Non-pigmented ciliary epithelial cell (primary cell): Measurements from ENCODE around the gene CAPN1.
A peak's percentile ranks its signal among the peaks of the same experiment; 100 is the strongest.
"Not testable (repeated sequence)": the region's sequence is repeated elsewhere in the genome, so short reads cannot be mapped to it uniquely, and the experiment has no call there.

Experiments
- DNase-seq: peaks from one replicate; pipeline ENCODE4 v3.0.0-alpha.2; 2010; ENCODE audit warnings: low read depth

Gene CAPN1

GRCh38 chr11:65218446-65218845, 36.7 kb downstream of the CAPN1 start:
- no peak for DNase-seq

DNA sequence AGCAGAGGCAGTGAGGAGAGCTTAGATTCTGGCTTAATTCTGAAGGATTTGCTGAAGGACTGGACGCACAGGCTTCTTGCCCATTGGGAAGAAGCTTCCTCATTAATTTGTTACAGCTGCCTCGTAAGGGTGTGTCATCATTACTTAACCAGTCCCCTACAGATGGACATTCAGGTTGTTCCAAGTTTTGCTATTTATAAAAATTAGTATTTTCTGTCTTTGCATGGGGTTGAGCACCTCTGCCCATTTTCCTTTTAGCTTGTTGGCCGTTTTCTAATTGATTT, 38.1 kb downstream of the CAPN1 start:
- DNase-seq, result no peak

DNA sequence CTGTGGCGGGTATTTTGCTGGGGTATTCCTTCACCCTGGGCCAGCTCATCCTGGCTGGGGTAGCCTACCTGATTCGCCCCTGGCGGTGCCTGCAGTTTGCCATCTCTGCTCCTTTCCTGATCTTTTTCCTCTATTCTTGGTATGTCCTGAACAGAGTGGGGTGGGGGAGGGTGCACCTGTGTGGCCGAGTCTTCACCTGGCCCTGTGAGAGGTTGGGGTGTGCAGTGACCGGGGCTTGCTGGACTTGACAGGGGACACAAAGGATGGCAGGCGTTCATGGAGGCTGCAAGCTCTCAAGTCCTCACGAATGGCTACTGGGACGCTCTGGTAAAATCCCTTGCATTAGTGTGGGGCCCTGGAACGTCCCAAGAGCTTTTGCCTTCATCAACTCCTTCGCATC, 39.3 kb downstream of the CAPN1 start:
- no peak for DNase-seq

DNA sequence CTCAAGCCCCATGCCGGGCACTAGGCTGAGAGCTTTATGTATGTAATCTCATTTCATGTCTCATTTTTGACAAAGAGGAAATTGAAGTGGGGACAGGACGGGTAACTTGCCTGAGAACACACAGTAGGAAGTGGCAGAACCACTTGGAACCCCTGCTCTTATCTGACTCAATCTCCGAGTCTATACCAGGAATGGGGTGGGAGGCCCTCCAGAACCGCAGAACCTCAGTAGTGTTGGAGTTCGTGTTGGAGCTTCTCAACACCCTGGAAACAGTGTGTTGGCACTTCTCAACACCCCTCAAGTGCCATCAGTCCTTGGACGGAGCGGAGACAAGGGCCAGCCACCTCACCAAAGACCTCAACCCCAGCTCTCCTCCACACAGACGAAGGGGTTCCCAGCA, 41.3 kb downstream of the CAPN1 start:
- no peak for DNase-seq

DNA sequence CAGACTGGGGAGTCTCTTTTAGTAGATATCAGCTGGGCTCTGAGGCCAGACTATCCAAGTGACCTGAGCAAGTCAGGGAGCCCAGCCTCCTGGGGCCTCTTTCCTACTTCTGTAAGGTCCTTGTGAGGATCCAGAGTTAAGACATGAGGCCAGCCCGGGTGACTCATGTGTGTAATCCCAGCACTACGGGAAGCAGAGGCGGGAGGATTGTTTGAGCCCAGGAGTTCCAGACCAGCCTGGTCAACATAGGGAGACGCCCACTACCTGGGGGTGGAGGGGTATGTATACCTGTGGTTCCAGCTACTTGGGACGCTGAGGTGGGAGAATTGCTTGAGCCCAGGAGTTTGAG, 43.2 kb downstream of the CAPN1 start:
- DNase-seq, result peak; percentile 45

DNA sequence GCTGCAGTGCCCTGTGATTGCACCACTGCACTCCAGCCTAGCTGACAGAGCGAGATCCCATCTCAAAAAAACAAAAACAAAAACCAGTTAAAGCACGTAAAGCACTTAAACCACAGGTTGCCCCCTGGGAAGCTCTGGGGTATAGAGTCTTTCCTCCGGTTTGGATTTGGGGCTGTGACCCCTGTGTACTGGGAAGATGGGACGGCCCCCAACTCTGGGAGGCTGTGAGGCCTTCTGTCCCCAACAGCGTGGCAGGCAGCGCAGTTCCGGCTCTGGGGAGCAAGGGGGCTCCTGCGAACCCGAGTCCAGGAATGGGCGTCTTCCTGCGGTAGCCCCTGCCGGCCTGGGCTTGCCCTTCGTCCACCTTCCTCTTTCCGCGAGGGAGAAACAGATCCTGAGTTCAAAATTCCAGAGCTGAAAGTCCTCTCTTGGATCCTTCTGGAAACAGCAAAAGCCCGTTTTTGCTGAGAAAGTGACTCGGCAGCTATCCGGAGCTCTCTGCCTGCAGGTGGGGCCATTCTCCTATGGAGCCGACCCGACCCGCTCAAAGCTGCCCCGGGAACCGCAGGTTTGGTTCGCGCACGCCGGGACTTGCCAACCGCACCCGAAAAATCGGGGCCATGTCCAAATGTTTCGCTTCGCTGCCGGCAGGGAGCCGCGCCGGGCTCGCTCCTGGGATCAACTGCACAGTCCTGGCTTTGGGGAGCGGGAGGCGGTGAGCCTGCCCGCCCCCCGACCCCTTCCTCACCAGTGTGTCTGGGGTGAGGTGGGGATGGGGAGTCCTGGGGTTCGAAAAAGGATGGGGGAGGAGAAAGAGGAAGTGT, 43.8 kb downstream of the CAPN1 start:
- no peak for DNase-seq

GRCh38 chr11:65226103-65226442, 44.3 kb downstream of the CAPN1 start:
- no peak for DNase-seq

GRCh38 chr11:65227879-65228278, 46.2 kb downstream of the CAPN1 start:
- no peak for DNase-seq

- DNase-seq, result no peak
Observed at GRCh38 chr11:65236194-65237059, 54.7 kb downstream of the CAPN1 start.

DNA sequence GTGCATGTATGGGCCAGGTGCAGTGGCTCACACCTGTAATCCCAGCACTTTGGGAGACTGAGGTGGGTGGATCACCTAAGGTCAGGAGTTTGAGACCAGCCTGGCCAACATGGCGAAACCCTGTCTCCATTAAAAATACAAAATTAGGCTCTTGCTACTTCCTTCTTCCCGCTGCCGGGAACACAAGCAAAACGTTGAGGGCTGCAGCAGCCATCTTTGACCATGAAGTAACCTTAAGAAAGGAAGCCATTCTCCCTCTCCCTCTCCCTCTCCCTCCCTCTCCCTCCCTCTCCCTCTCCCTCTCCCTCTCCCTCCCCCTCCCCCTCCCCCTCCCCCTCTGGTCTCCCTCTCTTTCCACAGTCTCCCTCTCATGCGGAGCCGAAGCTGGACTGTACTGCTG, 56.6 kb downstream of the CAPN1 start:
- DNase-seq, result not testable (repeated sequence)

DNA sequence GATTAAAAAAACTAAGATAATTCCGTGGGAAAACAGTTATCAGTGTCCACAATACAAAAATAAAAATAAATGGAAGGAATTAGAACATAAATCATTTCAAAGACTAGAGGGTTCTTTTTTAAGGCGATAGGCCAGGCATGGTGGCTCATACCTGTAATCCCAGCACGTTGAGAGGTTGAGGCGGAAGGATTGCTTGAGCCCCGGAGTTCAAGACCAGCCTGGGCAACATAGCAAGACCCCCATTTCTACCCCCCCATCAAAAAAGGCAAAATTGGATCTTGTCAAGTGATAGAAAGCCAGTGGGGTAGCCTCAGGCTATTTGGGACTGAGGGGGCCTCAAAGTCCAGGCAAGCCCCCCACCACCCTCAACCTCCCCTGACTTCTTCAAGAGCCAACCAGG, 59.4 kb downstream of the CAPN1 start:
- DNase-seq, result no peak

GRCh38 chr11:65241692-65242091, 60.0 kb downstream of the CAPN1 start:
- no peak for DNase-seq

DNA sequence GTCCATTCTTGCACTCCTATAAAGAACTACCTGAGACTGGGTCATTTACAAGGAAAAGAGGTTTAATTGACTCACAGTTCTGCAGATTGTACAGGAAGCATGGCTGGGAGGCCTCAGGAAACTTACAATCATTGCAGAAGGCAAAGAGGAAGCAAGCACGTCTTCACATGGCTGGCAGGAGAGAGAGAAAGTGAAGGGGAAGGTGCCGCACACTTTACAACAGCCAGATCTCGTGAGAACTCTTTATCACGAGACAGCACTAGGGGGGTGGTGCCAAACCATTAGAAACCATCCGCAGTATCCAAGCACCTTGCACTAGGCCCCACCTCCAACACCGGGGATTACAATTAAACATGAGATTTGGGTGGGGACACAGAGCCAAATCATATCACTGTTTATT, 60.7 kb downstream of the CAPN1 start:
- no peak for DNase-seq

DNA sequence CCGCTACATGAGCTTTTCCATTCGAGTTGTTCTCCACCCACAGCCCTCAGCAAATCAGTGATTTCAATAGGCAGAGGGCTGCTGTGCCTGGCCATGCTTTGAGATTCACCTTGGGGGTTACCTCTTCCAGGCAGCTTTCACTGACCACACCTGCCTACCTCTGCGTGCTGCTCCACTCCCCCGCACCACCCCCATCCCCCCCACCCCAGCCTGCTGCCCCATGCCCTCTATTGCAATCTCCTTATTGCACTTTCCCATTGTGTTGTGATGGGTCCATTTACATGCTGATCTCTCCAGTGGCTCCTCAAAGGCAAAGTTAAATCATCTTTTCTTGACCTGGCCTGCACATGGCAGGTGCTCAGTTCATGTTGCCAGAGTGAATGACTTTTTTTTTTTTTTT, 62.1 kb downstream of the CAPN1 start:
- DNase-seq, result no peak

DNA sequence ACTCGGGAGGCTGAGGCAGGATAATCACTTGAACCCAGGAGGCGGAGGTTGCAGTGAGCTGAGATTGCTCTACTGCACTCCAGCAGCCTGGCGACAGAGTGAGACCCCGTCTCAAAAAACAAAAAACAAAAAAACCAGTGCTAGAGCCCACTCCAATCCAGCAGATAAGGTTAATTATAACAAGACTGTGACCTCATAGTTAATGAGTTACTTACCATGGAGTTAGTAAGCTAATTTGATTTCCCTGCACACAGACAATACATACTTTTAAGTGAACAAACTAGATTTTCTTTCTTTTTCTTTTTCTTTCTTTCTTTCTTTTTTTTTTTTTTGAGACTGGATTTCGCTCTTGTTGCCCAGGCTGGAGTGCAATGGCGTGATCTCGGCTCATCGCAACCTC, 63.3 kb downstream of the CAPN1 start:
- not testable (repeated sequence) for DNase-seq

- DNase-seq, result no peak
Observed at GRCh38 chr11:65246506-65246905, 64.8 kb downstream of the CAPN1 start.

DNA sequence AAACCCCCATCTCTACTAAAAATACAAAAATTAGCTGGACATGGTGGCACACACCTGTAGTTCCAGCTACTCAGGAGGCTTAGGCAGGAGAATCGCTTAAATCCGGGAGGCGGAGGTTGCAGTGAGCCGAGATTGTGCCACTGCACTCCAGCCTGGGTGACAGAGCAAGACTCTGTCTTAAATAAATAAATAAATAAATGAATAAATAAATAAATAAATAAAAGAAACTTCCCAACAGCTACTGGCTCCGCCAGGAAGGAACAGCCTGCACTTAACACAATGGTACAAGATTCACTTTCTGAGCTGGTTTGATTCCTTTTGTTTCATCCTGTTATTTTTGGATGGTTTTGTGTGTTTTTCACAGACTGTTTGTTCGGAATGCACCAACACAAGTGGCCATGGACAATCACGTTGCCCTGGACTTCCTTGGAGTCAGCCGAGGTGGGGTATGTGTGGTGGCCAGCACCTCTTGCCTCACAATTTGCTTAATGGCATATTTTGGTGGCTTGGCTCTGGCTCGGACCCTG, 66.5 kb downstream of the CAPN1 start:
- DNase-seq, result not testable (repeated sequence)

- no peak for DNase-seq
Observed at GRCh38 chr11:65251476-65251875, 69.7 kb downstream of the CAPN1 start.

- no peak for DNase-seq
Observed at GRCh38 chr11:65254724-65255123, 73.0 kb downstream of the CAPN1 start.

- DNase-seq, result no peak
Observed at GRCh38 chr11:65258988-65259387, 77.3 kb downstream of the CAPN1 start.

DNA sequence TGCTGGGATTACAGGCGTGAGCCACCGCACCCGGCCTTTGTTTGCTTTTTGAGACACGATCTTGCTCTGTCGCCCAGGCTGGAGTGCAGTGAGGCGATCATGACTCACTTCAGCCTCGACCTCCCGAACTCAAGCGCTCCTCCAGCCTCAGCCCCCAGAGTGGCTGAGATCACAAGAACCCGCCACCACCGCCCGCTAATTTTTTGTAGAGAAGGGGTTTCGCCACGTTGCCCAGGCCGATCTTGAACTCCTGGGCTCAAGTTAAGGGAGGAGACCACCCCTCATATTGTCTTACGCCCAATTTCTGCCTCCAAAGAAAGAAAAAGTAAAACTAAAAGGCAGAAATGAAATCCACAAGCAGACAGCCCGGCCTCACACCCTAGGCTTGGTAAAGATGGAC, 78.6 kb downstream of the CAPN1 start:
- DNase-seq, result no peak

- no peak for DNase-seq
Observed at GRCh38 chr11:65260756-65261590, 79.2 kb downstream of the CAPN1 start.
